Endodermal cell (in vitro differentiated cells): ENCODE results near the gene CD6. TPM values are rescaled to one million over a fixed set of nuclear protein-coding genes. Genes with fewer than 3 reads are reported as not detected.

Experiments
- DNase-seq: peaks from one replicate; pipeline ENCODE4 v3.0.0-alpha.2; 2017
- H3K27ac ChIP-seq: 2 replicates; pipeline ENCODE4 v1.5.1; 2013; ENCODE audit warnings: mild to moderate bottlenecking, low read depth, low read length, moderate library complexity
- H3K27me3 ChIP-seq: 2 replicates; pipeline ENCODE4 v1.6.1; 2013; ENCODE audit warnings: mild to moderate bottlenecking, low read length, moderate library complexity; ENCODE audit not compliant: insufficient read depth, control insufficient read depth, poor library complexity, severe bottlenecking
- H3K36me3 ChIP-seq: 2 replicates; pipeline ENCODE4 v1.7.0; 2013; ENCODE audit warnings: mild to moderate bottlenecking, low read length, moderate library complexity; ENCODE audit not compliant: control insufficient read depth, insufficient read depth
- H3K4me1 ChIP-seq: one replicate; pipeline ENCODE4 v1.7.0; 2013; ENCODE audit warnings: low read length; ENCODE audit not compliant: control insufficient read depth, insufficient read depth
- H3K4me3 ChIP-seq: 2 replicates; pipeline ENCODE4 v1.5.1; 2013; ENCODE audit warnings: mild to moderate bottlenecking, low read length, moderate library complexity
- H3K9ac ChIP-seq: 2 replicates; pipeline ENCODE4 v1.6.1; 2013; ENCODE audit warnings: mild to moderate bottlenecking, low read length, moderate library complexity; ENCODE audit not compliant: poor library complexity, severe bottlenecking; ENCODE audit errors: extremely low read depth
- H3K9me3 ChIP-seq: 2 replicates; pipeline ENCODE4 v1.6.1; 2013; ENCODE audit warnings: mild to moderate bottlenecking, low read length, moderate library complexity; ENCODE audit not compliant: control insufficient read depth
- H3K27ac Mint-ChIP-seq: 2 replicates; pipeline ENCODE4 v1.8.0; 2020; ENCODE audit warnings: mixed read lengths
- H3K27me3 Mint-ChIP-seq: 2 replicates; pipeline ENCODE4 v1.8.0; 2021; ENCODE audit warnings: mild to moderate bottlenecking, mixed read lengths; ENCODE audit not compliant: insufficient read depth
- H3K36me3 Mint-ChIP-seq: 2 replicates; pipeline ENCODE4 v1.8.0; 2020; ENCODE audit warnings: low read depth, mixed read lengths
- H3K4me1 Mint-ChIP-seq: 2 replicates; pipeline ENCODE4 v1.8.0; 2020; ENCODE audit warnings: mixed read lengths
- H3K4me3 Mint-ChIP-seq: 2 replicates; pipeline ENCODE4 v1.8.0; 2020; ENCODE audit warnings: mild to moderate bottlenecking, moderate library complexity, mixed read lengths
- H3K9me3 Mint-ChIP-seq: 2 replicates; pipeline ENCODE4 v1.8.0; 2020; ENCODE audit warnings: mild to moderate bottlenecking, mixed read lengths
- CTCF ChIP-seq: fragments of 200-600 bp; sonication (generic); conservative IDR thresholded peaks from 2 replicates; pipeline ENCODE4 v1.5.0; 2021; ENCODE audit warnings: antibody characterized with exemption, mild to moderate bottlenecking
- WGBS, 2 experiments: methylation state at CpG; one replicate each; pipeline versions ENCODE4 v1.1.5 to v1.1.7; 2013; ENCODE audit warnings: missing lambda C conversion rate in 2 of 2, mixed read lengths in 1 of 2; ENCODE audit not compliant: insufficient coverage in 1 of 2, insufficient read length in 1 of 2; 5-methylcytosine and 5-hydroxymethylcytosine counted together
- total RNA-seq, 2 donors: library from RNA; stranded (reverse); fragmentation: NEBNext Ultra II Directional in 1 of 2; extraction: Animal tissue kit (Norgen Biotek cat#: 25700) in 1 of 2; gene quantifications; 2 replicates in 1 of 2; 3 replicates in 1 of 2; pipeline ENCODE4 v1.2.1, GENCODE V29; 2021

CD6 gene
- total RNA-seq, 2 donors from 2014 or later, result 1.5 to 1.6 TPM

- no peaks in the 10 kb centered on the region for H3K4me1 ChIP-seq
- no peak overlapping the region for H3K4me3 Mint-ChIP-seq
- no peak overlapping the region for H3K9ac ChIP-seq
- 74 to 76% methylated on average over 4 to 6 of the region's 6 CpGs for WGBS, 2 experiments
- H3K36me3 ChIP-seq, result no peaks in the 10 kb centered on the region
- H3K4me1 Mint-ChIP-seq, result peaks cover 7% of the 10 kb centered on the region
- no peaks in the 10 kb centered on the region for H3K27me3 ChIP-seq
- H3K9me3 Mint-ChIP-seq, result no peaks in the 10 kb centered on the region
- no peak overlapping the region for H3K27ac Mint-ChIP-seq
- no peaks in the 10 kb centered on the region for H3K9me3 ChIP-seq
- no peaks in the 10 kb centered on the region for H3K36me3 Mint-ChIP-seq
- H3K4me3 ChIP-seq, result no peak overlapping the region
- H3K27me3 Mint-ChIP-seq, result peaks cover 4% of the 10 kb centered on the region
- DNase-seq, result peak; percentile 59
- H3K27ac ChIP-seq, result no peak overlapping the region
- peak; percentile 44 for TF ChIP-seq CTCF
Observed at GRCh38 chr11:61056571-61056970, 85.1 kb downstream of the CD6 start.

GRCh38 chr11:61056981-61057380 lies 85.5 kb downstream of the CD6 start:
- H3K9me3 Mint-ChIP-seq, result no peaks in the 10 kb centered on the region
- TF ChIP-seq CTCF, result no peak
- DNase-seq, result peak; percentile 45
- no peak overlapping the region for H3K4me3 ChIP-seq
- H3K36me3 Mint-ChIP-seq, result no peaks in the 10 kb centered on the region
- H3K9me3 ChIP-seq, result no peaks in the 10 kb centered on the region
- no peak overlapping the region for H3K27ac Mint-ChIP-seq
- H3K36me3 ChIP-seq, result no peaks in the 10 kb centered on the region
- no peak overlapping the region for H3K4me3 Mint-ChIP-seq
- H3K9ac ChIP-seq, result no peak overlapping the region
- H3K4me1 ChIP-seq, result no peaks in the 10 kb centered on the region
- H3K27me3 Mint-ChIP-seq, result peaks cover 4% of the 10 kb centered on the region
- 84 to 90% methylated on average over 2 to 7 of the region's 7 CpGs for WGBS, 2 experiments
- no peak overlapping the region for H3K27ac ChIP-seq
- peaks cover 7% of the 10 kb centered on the region for H3K4me1 Mint-ChIP-seq
- H3K27me3 ChIP-seq, result no peaks in the 10 kb centered on the region

- no peak for TF ChIP-seq CTCF
- Histone ChIP-seq H3K27ac (no peak overlapping the region), H3K4me1 (no peaks in the 10 kb centered on the region), H3K36me3 (no peaks in the 10 kb centered on the region), H3K9me3 (no peaks in the 10 kb centered on the region), H3K9ac (no peak overlapping the region), H3K4me3 (no peak overlapping the region), H3K27me3 (no peaks in the 10 kb centered on the region)
- Mint-ChIP-seq H3K27ac (no peak overlapping the region), H3K4me1 (peaks cover 7% of the 10 kb centered on the region), H3K36me3 (no peaks in the 10 kb centered on the region), H3K4me3 (no peak overlapping the region), H3K9me3 (no peaks in the 10 kb centered on the region), H3K27me3 (peaks cover 4% of the 10 kb centered on the region)
- WGBS, 2 experiments, result 89 to 91% methylated on average over 12 of the region's 12 CpGs
- DNase-seq, result peak; percentile 13
Observed at GRCh38 chr11:61057615-61058014, 86.1 kb downstream of the CD6 start.
